GM19025 (cell line): ENCODE results near the gene CDH3.
"Not testable (repeated sequence)": the region's sequence is repeated elsewhere in the genome, so short reads cannot be mapped to it uniquely, and the experiment has no call there.

Experiments
- ATAC-seq: cut with Tn5 transposase; IDR thresholded peaks from one replicate; pipeline ENCODE4 v1.9.1; 2021; ENCODE audit warnings: mild to moderate bottlenecking, low read depth, moderate library complexity; ENCODE audit not compliant: unreplicated experiment

CDH3 gene

DNA sequence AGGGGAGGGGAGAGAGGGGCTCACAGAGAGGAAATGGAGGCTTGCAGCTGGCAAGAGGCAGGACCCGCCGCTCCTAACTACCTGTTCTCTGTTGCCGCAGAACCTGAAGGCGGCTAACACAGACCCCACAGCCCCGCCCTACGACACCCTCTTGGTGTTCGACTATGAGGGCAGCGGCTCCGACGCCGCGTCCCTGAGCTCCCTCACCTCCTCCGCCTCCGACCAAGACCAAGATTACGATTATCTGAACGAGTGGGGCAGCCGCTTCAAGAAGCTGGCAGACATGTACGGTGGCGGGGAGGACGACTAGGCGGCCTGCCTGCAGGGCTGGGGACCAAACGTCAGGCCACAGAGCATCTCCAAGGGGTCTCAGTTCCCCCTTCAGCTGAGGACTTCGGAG is 53.0 kb downstream of the CDH3 start:
- ATAC-seq = no peak

DNA sequence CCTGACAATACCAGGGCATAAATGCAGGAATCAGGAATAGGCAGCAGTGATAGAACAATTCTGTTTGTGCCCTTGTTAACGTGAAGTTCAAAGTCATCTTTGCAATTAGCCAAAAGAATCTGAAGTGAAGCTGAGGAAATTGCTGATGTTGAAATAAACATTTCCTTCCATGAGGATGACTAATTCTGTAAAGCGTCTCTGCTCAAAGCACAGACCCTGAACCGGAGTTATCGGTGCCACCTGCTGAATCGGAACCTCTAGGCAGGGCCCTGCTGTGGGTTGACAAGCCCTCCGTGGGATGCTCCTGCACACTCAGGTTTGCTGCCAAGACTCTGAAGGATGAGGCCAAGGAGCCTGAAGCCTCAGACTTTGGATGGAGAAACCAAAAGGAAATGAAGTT is 55.0 kb downstream of the CDH3 start:
- ATAC-seq = no peak

DNA sequence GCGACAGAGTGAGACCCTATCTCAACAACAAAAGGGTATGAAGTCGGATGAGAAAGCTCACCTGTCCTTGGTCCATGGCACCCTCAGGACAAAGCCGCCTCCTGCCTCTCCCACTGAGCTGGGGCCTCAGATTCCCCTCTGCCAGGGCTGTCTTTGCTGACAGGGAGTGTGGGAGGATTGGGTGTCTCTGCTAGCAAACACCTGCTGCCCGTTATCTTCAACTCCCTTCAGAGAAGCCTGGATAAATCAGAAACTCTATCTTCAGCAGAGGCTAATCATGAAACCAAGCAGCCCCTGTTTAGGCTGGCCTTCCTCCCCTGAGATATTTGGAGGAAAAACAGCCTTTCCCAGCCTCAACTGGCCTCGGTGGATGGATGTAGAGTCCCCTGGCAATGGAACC is 55.7 kb downstream of the CDH3 start:
- no peak for ATAC-seq

DNA sequence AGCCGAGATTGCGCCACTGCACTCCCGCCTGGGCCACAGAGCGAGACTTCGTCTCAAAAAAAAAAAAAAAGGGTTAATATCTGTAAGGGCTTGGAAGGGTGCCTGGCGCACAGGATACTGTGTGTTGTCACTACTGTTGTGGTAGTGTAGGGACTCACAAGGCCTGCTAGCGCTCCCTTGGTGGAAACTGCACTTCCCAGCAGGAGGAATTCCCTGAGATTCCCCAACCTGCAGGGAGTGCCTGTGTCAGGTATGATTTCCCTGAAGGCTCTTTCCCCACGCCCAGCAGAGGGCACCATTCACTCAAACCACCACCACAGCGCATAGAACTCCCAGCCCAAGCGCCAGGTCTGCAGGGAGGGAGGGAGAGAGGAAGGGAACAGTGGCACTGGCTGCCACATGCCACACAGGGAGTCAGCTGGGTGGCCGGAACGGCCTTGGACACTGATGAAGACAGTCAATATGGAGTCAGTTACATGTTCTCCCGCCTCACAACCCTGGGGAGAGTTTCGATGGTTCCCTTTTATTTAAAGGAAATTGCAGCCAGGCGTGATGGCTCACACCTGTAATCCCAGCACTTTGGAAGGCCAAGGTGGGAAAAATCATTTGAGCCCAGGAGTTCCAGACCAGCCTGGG is 59.2 kb downstream of the CDH3 start:
- ATAC-seq = no peak

DNA sequence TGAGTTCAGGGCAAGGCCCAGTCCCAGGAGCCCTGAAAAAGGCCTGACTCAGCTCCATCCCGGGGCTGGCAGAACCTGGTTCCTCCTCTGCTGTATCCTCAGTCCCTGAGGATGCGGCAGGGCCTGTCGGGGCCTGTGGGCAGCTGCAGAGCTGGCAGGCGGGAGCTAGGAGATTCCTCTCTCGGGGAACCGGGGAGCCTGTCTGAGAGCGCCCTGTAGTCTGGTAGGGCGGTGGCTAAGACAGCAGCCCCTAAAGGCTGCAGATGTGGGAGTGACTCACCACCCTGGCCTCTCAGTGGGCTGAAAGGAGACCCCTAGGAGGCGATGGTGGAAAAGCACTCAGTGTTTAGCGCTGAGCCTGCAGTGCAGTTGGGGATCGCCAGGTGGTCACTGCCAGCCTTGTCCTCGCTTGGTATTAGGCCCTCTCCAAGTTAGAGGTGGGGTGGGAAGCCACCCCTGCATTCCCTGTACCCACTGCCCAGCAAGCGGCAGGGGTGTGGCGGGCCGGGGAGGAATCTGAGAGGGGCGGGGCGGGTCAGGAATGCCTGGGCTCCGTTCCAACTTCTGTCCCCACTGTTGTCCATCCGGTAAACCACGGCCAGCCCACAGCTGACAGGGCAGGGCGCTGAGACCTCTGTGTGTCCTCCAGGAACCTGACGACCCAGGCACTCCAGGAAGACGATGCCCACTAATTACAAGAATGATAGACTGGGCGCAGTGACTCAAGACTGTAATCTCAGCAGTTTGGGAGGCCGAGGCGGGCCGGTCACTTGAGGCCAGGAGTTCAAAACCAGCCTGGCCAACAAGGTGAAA is 62.4 kb downstream of the CDH3 start:
- ATAC-seq = no peak

DNA sequence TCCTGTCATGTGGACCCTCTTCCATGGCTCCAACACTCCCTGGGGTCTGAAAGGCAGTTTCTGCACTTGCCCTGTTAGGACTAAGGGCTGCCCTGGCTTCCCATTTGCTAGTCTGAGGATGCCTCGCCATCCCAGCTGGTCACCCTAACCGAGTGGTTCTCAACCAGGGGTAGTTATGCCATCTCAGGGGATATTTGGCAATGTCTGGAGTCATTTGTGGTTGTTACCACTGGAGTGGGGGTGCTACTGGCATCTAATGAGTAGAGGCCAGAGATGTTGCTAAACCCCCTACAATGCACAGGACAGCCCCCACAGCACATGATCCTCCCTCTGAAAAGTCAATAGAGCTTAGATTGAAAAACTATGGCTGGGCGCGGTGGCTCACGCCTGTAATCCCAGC is 65.1 kb downstream of the CDH3 start:
- ATAC-seq = no peak

DNA sequence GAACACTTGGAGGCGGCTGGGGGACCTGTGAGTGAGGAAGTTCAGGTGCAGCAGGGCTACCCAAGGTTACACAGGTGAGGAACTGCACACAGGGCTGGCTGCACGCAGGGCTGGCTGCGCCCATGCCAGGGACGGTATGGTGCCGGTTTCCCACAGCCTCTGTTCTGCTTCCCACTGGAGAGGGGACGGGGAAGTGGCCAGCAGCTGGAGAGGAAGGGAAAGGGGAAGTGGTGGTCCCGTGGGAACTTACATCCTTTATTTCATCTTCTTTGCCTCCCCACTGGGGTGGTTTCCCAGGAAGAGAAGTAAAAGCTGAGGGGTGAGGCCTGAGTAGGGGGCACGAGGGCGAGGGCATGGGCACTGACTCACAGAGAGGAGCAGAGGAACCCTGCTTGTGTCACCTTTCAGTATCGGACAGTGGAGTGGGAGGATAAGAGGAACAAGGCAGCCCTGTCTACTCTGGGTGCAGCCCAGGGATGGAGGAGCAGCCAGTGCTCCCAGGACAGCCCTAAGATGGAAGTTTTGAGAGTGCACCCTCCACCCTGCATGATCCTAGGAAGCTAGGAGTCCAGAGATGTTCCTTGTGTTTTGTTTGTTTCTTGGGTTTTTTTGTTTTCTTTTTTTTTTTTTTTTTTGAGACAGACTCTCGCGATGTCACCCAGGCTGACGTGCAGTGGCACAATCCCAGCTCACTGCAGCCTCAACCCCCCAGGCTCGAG is 66.5 kb downstream of the CDH3 start:
- ATAC-seq = no peak

DNA sequence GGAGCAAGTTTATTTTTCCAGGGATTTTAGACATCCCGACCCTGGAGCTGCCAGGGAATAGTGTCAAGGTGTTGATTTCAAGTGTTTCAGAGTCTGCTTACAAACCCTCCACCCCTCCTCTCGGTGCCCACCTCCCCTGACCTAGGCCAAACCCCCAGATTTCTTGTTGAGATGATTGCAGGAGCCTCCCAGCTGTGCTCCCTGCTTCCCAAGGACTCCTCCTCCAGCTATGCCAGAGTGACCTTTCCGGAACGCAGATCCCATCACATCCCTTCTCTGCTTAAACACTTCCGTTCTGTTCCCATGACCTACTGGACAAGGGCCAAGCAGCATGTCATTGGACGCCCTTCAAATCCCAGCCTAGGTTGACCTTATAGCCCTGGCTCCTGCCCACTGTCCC is 68.3 kb downstream of the CDH3 start:
- ATAC-seq = no peak

DNA sequence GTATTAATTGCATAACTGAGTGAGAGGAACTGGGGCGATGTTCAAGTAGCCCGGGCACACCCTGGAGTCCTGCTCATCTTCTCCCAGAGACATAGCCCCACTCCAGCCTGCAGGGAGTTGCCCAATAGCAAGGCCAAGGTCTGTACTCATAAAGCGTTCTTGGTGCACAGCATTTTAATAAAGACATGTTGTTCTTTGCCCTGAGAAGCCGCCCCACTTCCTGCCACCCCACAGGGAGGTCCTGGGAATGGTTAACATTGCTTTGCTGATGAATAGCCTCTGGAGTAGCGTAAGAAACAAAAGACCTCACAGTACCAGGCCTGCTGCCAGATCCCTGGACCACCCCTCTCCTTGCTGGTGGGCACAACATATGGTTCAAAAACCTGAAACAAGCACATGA is 70.4 kb downstream of the CDH3 start:
- ATAC-seq = no peak

DNA sequence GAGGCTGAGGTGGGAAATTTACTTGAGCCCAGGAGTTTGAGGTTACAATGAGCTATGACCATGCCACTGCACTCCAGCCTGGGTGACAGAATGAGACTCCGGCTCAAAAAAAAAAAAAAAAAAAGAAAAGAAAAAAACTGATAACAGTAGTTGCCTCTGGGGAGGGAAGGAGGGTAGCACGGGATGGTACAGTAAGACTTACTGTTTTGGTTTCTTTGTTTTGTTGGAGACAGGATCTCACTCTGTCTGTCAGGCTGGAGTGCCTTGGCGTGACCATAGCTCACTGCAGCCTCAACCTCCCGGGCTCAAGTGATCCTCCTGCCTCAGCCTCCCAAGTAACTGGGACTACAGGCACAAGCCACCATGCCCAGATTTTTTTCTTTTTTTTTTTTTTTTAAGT is 71.4 kb downstream of the CDH3 start:
- ATAC-seq = not testable (repeated sequence)

DNA sequence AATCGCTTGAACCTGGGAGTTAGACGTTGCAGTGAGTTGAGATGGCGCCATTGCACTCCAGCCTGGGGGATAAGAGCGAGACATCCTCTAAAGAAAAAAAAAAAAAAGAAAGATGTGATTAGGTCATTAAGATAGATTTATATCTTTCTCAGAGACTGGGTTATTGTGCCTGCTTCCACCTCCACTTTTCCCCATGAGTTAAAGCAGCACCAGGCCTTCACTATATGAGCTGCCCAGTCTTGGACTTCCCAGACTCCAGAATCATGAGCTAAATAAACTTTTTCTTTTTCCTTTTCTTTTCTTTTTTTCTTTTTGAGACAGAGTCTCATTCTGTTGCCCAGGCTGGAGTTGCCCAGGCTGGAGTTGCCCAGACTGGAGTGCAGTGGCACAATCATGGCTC is 72.6 kb downstream of the CDH3 start:
- no peak for ATAC-seq

DNA sequence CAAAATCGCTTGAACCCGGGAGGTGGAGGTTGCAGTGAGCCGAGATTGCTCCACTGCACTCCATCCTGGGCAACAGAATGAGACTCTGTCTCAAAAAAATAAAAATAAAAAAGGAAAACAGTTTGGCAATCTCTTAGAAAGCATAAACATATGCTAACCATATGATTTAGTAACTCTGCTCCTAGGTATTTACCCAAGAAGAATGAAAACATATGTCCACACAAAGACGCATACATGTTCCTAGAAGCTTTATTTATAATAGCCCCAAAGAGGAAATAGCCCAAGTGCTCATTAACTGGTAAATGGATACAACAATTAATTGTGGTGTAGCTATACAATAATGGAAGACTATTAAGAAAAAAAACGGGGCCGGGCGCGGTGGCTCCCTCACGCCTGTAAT is 73.5 kb downstream of the CDH3 start:
- no peak for ATAC-seq

DNA sequence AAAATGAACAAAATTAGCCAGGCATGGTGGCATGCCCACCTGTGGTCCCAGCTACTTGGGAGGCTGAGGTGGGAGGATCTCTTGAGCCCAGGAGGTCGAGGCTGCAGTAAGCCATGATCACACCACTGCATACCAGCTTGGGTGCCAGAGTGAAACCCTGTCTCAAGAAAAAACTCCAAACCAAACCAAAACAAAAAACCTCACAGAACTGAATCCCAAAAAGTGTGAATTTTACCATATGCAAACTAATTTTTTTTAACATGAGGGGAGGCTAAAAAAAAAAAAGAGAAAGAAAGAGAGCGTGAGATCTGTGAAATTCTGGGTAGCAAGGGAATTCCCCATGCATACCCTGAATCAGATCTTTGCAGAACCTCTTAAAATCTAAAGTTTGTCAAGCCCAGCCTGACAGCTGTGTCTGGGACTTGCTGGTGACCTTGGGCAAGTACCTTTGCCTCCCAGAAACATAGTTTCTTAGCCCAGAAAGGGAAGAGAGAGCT is 74.9 kb downstream of the CDH3 start:
- ATAC-seq = peak; percentile 91

DNA sequence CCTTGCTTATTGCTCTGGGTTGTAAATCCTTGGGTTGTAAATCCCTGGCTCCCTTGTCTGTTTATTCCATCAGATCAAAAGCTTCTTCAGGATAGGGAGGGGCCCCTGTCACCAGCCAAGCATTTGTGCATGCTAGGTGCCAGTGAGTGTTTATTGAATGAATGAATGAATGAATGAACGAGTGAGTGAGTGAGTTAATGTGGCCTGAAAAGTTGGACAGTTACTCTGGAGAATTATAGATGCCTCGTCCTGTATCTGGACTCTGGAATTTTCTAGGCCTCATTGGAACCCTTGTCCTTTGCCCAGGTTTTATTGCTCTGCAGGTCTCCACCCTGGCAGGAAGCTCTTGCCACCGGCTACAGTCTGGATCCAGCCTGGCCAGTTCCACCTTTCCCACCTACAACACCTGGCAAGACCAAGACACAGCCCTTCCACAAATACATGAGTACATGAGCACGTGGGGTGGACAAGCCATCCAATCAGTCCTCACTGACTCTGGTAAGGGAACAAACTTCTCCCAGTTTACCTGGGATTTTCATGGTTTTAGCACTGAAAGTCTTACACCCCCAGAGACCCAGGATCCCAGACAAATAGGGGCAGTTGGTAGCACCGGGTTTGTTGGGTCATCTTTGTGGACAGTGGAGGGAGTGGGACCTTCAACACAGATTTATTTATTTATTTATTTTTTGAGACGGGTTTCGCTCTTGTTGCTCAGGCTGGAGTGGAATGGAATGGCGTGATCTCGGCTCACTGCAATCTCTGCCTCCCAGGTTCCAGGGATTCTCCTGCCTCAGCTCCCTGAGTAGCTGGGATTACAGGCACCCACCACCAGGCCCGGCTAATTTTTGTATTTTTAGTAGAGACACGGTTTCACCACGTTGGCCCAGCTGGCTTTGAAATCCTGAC is 77.3 kb downstream of the CDH3 start:
- ATAC-seq = no peak

DNA sequence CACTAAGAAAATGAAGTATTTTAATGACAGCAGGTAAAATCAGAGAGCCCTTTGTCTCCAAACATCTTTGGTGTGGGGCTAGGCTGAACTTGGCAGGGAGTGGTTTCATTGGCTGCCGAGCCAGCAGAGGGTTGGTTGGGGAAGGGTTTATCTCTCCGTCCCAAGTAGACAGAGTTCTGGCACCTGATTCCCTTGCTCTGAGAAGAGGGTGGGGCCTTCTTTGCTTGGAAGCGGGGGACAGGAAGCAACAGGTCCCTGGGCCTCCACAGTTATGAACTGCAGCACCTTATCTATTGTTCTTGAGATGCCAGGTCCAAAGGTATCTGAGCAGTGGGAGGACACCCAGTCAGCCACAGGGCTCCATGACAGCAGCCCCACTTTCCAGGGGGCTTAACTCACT is 79.7 kb downstream of the CDH3 start:
- no peak for ATAC-seq

DNA sequence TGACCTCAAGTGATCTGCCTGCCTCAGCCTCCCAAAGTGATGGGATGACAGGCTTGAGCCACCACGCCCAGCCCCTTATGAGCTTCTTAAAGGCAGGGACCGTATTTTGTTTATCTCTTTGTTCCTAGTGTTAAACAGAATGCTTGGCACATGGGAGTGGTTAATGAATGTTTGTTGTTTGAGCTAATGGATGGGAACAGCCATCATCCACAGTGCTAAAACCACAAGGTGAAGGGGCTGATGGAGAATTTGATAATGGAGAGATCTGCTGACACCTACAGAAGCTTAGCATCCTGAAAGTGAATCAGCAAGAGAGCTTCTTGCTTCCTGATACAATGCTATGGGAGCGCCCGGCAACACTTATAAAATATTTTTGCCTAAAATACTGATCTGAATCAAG is 83.4 kb downstream of the CDH3 start:
- no peak for ATAC-seq

DNA sequence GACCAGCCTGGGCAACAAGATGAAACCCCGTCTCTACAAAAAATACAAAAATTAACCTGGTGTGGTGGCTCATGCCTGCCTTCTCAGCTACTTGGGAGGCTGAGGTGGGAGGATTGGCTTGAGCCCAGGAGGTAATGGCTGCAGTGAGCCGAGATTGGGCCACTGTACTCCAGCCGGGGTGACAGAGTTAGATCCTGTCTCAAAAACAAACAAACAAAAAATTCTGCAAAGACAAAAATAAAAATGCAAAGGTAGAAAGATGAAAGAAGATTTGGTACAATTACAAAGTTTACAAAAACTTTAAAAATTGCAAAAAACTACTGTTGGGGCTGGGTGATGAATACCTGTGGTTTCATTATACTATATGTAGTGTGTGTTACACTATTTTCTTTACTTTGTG is 86.5 kb downstream of the CDH3 start:
- ATAC-seq = no peak

DNA sequence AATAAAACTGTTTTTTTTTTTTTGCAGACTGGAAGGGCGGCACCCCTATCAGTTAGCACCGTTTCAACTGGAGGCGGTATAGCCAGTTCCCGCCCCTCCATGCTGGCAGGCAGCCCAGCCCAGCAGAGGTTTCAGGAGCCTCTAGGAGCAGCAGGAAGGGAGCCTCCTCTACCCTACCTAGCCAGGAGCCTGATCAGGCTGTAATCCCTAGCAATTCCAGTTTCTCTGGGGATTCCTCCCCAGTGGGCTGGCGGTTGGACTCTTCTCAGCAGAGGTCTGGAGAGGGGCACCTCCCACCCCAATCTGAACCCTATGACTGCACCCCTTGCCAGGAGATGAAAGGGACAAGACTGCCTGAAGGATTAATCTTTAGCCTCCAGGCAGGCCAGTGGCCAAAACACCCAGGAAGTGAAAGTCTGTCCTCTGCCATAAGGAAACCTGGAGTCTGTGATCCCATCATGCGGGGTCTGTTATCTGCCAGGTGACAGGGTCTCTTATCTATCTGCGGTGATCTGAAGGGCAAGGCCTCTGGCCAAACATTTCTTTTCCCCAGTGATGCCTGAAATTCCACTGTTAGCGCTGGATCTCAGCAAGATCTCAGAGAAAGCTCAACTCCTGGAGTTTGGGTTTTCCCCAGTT is 87.1 kb downstream of the CDH3 start:
- ATAC-seq = no peak

DNA sequence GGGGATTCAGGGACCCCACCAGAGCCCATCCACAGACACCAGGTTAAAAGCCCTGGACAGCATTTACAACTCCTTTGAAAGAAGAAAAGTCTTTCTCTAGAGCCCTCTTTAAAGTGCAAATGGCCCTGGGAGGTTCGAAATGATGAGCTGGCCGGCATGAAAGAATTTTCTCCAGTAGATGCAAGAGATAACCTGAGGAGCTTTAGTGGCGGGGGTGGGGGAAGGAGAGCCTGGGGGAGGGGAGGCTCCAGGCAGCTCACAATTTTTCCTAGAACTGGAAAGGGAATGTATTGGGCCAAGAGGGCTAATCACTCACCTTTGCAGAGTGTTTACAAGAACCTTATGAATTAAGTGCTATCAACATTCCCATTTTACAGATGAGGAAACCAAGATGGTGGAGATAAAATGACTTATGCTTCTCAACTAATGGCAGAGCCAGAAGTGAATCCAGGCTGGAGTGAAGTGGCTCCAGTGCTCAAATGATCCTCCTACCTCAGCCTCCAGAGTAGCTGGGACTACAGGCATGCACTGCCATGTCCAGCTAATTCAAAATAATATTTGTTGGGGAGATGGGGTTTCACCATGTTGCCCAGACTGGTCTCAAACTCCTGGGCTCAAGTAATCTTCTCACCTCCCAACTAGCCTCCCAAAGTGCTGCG is 87.8 kb downstream of the CDH3 start:
- no peak for ATAC-seq

DNA sequence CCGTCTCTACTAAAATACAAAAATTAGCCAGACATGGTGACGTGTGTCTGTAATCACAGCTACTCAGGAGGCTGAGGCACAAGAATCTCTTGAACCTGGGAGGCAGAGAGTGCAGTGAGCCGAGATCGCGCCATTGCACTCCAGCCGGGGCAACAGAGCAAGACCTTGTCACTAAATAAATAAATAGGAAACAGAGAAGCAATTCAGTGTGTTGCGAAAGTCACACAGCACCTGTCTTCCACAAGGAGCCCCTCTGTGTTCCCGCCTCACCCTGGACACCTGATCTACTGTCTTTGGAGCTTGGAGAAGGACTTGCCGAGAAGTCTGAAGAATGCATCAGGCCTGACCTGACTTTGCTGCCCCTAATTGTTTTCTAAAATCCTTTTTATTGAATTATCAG is 88.5 kb downstream of the CDH3 start:
- ATAC-seq = no peak
